NK-92 treated with Interleukin-12 subunit alpha and Interleukin-12 subunit beta, amount 100 ng/mL, for 24 hours (cell line): ENCODE data around the gene VANGL2.

Experiments
- DNase-seq: peaks from one replicate; lab custom pipeline; 2025; lab: John Stamatoyannopoulos, UW

The VANGL2 gene

GRCh38 chr1:160428655-160429054 is 28.3 kb downstream of the VANGL2 start:
- peak; percentile 17 for DNase-seq

- no peak for DNase-seq
These were observed 28.8 kb downstream of the VANGL2 start for GRCh38 chr1:160429125-160429561.

DNA sequence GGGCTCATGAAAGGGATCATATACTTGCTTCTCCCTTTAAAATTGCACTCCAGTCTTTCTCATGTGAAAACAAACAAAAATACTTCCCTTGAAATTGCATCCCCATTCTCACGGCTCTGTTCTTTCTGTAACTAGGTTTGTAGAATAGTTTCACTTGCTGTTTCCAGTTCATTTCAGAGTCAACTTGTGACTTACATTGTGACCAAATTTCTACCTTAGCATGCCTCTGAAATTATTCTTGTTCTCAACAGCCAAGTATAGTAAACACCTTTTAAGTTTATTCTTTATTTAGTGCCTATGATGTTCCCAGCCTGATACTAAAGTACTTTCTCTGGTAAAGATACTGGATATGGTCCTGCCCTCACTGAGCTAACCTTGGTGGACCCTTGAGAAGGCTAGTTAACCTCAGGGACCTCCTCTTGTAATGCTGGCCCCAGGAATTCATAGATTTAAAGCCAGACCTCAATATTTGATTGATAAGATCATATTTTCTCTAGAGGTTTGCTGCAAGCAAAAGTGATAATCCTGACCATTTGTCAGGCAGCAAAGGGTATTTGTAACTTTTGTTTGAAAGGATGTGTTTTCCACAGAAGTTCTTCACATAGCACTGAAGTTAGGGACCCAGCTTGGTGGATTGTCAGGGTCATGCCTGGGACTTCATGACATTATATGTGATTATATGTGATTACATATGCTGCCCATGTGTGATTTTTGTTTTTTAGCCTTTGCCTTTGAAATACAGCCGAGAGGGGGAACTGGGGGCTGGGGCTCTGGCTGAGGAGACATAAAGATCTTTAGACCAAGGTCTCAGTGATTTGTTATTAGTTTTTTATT is 29.6 kb downstream of the VANGL2 start:
- DNase-seq = no peak

GRCh38 chr1:160431006-160431405 is 30.6 kb downstream of the VANGL2 start:
- no peak for DNase-seq

DNA sequence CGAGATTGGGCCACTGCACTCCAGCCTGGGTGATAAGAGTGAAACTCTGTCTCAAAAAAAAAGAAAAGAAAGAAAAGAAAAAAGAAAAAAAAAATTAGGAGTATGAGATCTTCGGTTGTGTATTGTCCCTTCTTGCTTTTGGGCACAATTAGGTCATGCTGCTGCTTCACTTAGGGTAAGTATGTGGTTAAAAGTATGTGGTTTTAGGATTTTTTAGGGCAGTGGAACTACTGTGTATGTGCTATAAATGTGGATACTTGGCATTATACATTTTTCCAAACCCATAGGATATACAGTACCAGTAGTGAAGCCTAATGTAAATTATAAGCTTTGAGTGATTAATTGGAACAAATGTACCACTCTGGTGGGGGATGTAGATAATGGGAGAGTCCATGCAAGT is 31.2 kb downstream of the VANGL2 start:
- DNase-seq = no peak

DNA sequence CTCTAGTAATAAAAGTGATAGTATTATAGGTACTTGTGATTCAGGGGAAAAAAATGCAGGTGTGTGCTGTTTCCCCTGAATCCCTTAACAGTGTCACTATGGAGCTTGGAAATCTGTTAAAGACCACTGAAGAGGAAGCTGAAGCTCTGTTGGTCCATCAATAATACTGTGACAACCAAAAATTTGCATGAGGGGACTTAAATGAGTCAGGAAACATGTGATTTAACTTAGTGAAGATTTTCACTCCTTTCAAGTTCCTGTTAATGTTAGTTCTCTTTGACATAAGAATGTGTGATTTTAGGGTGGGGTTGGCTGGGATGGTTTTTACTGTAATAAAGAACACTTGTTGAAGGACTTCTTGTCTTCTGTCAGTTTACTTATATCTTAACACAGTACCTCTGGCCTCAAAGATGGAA is 32.0 kb downstream of the VANGL2 start:
- DNase-seq = no peak

GRCh38 chr1:160436966-160437365 is 36.6 kb downstream of the VANGL2 start:
- no peak for DNase-seq

- DNase-seq = no peak
These were observed 37.3 kb downstream of the VANGL2 start for GRCh38 chr1:160437432-160438316.

DNA sequence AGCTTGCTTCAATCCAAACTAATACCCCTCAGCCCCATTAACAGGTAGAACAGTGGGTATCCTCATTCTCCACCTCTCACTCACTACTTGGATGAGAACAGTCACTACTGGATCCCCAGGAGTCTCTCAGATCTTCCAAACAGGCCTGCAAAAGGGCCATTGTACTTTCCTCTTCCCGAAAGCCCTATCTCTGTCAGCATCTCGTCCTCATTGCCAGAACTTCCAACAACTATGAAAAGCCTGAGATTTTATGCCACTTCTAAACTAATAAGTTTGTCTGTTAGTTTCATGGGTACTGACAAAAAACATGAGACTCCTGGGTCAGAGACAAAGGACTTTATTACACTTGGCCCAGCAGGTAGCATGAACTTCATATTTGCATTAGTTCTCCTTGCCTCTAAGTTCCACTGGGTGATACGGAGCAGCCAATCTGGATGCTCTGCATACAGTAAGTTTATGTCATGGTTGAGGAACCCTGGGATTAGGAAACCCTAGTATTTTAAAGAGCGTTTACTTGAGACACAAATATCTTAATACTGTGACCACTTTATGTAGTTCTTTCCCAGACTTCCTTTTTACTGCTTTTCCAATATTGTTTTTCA is 38.1 kb downstream of the VANGL2 start:
- DNase-seq = no peak

- DNase-seq = no peak
These were observed 38.6 kb downstream of the VANGL2 start for GRCh38 chr1:160438935-160439334.

- no peak for DNase-seq
These were observed 39.4 kb downstream of the VANGL2 start for GRCh38 chr1:160439718-160440117.

GRCh38 chr1:160446945-160447600 is 46.7 kb downstream of the VANGL2 start:
- no peak for DNase-seq

GRCh38 chr1:160449494-160449893 is 49.1 kb downstream of the VANGL2 start:
- DNase-seq = no peak

GRCh38 chr1:160451119-160451858 is 50.9 kb downstream of the VANGL2 start:
- DNase-seq = no peak

DNA sequence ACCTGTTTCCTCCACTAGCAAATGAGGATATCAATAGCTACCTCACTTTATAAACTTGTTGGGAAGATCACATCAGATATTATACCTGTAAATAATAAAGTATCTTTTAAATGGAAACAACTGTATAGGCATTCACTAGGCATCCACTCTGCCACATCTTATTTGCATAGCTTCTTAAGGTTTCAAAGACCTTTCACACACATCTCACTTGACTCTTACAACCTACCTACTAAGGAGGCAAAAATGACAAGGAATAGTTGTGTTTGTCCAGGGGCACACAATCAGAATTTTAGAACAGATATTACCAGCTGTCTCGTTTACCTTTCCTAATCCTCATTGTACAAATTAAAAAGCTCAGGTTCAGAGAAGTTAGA is 51.5 kb downstream of the VANGL2 start:
- DNase-seq = no peak

DNA sequence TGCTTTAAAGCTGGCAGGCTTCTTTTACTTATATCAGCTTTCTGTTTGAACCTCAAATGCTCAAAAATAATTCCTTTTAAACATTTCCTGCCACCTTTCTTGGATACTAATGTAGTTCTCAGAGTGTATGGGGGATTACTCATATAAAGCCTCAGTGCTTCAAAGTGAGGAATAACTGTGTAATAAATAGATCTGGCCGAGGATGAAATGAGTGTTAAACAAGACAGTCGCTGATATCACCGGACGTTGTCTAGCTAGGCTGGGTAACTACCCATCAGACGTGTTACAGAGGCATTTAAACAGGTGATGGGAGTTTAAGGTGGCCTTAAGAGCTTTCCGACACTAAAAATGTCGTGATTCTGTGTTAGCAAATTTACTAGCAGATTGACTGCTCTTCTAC is 53.1 kb downstream of the VANGL2 start:
- no peak for DNase-seq

DNA sequence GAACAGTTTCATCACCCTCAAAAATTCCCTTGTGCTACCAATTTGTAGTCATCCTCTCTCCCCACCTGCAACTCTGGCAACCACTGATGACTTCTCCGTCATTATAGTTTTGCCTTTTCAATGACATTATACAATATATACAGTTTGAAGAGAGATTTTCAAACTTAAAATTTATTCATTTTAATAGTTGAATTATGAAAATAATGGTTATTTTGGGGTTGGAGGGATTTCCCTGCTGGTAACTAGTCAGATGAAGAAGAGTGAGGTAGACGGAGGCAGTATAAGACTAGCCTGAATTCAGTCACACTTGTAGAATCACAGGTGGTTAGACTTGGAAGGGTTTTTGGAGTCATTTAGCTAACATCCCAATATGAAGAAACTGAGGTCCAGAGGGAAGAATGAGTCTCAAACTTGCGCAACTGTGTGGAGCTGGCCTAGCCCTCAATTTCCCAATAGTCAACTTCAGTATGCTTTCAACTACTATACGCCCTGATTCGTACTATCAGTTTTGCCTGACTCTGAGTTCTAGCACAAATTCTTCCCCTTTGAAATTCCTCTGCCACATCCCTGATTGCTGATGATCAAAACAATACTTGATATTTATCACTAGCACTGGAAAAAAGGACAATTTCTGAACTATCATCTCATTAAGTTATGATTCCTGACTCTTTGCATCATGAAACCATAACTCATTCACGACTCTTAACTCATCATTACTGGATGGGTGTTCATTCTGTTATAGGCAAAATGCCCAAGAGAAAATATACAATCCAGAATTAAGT is 54.2 kb downstream of the VANGL2 start:
- DNase-seq = no peak

- DNase-seq = no peak
These were observed 54.8 kb downstream of the VANGL2 start for GRCh38 chr1:160455153-160455517.

- no peak for DNase-seq
These were observed 58.7 kb downstream of the VANGL2 start for GRCh38 chr1:160459056-160459455.

DNA sequence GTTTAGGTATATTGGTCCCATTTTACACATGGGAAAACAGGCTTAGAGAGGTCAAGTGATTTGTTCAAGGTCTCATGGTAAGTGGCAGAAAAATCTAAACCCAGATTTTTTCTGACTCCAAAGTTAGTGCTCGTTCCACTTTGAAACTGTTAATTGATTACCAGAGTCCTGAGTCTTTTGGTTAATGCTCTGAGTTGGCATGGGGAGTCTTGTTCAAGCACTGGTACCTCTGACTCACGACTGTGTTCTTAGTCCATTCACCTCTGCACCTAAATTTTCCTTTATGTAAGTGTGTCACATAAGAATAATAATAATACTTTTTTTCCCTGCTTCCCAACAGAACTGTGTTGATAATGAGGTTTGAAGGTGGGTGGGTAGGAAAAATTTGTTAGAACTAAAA is 59.3 kb downstream of the VANGL2 start:
- no peak for DNase-seq

DNA sequence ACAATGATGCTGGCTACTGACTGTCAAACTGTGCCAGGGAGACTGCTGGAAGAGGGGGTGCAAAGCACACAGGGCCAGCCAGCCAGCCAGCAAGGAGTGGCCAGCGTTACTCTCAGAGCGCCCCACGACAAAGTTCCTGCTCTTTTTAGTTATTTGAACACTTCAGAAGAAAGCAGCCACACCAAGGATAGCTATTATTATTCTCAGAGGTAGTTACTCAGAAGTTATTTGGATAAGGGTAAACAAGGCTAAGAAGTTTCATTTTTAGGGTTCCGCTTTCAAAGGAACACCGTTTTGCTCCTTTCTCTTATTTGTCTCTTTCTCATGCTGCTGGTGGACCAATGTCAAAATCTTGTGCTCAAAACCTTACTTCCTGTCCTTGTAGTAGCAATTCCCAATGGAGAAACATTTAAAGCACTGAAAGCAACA is 59.9 kb downstream of the VANGL2 start:
- DNase-seq = no peak
